Smooth muscle cell (in vitro differentiated cells): ENCODE measurements around the gene DIPK2A. TPM values are rescaled to one million over a fixed set of nuclear protein-coding genes. Genes with fewer than 3 reads are reported as not detected.

ENCODE experiments used
- DNase-seq: peaks from one replicate; lab custom pipeline; 2025; ENCODE audit not compliant: unreplicated experiment; lab: John Stamatoyannopoulos, UW
- H2AFZ ChIP-seq: fragments of 200-600 bp; sonication (generic); 2 replicates; pipeline ENCODE4 v1.6.0; 2016; ENCODE audit warnings: antibody characterized with exemption, low read depth, mild to moderate bottlenecking
- H3F3A ChIP-seq: fragments of 200-600 bp; sonication (generic); 2 replicates; pipeline ENCODE4 v1.6.0; 2017; ENCODE audit warnings: antibody characterized with exemption, low read depth
- H3K27ac ChIP-seq: fragments of 200-600 bp; sonication (generic); 2 replicates; pipeline ENCODE4 v1.5.1; 2016; ENCODE audit warnings: low read depth, mild to moderate bottlenecking
- H3K27me3 ChIP-seq: fragments of 200-600 bp; sonication (generic); 2 replicates; pipeline ENCODE4 v1.6.1; 2016; ENCODE audit warnings: low read depth, mild to moderate bottlenecking
- H3K36me3 ChIP-seq: fragments of 200-600 bp; sonication (generic); 2 replicates; pipeline ENCODE4 v1.5.1; 2016; ENCODE audit warnings: low read depth
- H3K4me1 ChIP-seq: fragments of 200-600 bp; sonication (generic); 2 replicates; pipeline ENCODE4 v1.5.1; 2016; ENCODE audit warnings: low read depth
- H3K4me2 ChIP-seq: fragments of 200-600 bp; sonication (generic); 2 replicates; pipeline ENCODE4 v1.6.0; 2016; ENCODE audit warnings: mild to moderate bottlenecking
- H3K4me3 ChIP-seq: fragments of 200-600 bp; sonication (generic); 2 replicates; pipeline ENCODE4 v1.5.1; 2016; ENCODE audit warnings: mild to moderate bottlenecking
- H3K79me2 ChIP-seq: fragments of 200-600 bp; sonication (generic); 2 replicates; pipeline ENCODE4 v1.6.0; 2016; ENCODE audit warnings: low read depth, mild to moderate bottlenecking
- H3K9ac ChIP-seq: fragments of 200-600 bp; sonication (generic); 2 replicates; pipeline ENCODE4 v1.6.0; 2016; ENCODE audit warnings: low read depth
- H3K9me3 ChIP-seq: fragments of 200-600 bp; sonication (generic); replicated peaks from 2 replicates; pipeline ENCODE4 v1.5.1; 2016; ENCODE audit warnings: low read depth
- H4K20me1 ChIP-seq: fragments of 200-600 bp; sonication (generic); 2 replicates; pipeline ENCODE4 v1.6.0; 2016; ENCODE audit warnings: low read depth
- WGBS: methylation state at CpG from one replicate; pipeline ENCODE4 v1.1.7; 2016; ENCODE audit warnings: low lambda C conversion rate; 5-methylcytosine and 5-hydroxymethylcytosine counted together
- polyA plus RNA-seq: library from polyadenylated mRNA; unstranded; fragments of >200 nt; fragmentation: Nextera tagmentation; extraction: Ambion mirVana; gene quantifications from 2 replicates; pipeline ENCODE4 v1.2.1, GENCODE V29; 2016
- total RNA-seq: library from RNA; depleted of rRNA; stranded (reverse); fragments of >200 nt; gene quantifications from 2 replicates; pipeline ENCODE4 v1.2.3, GENCODE V29; 2014
- TF ChIP-seq, protein P1 (sequence below): fragments of 200-600 bp; sonication (generic); IDR thresholded peaks from 2 replicates; pipeline ENCODE4 v1.5.1; 2017; ENCODE audit warnings: borderline replicate concordance, mild to moderate bottlenecking, antibody characterized with exemption; ENCODE audit not compliant: insufficient read depth, poor library complexity, severe bottlenecking

DIPK2A gene
- total and polyA plus RNA-seq, 2 experiments from 2014 or later, result 67.8 to 133 TPM

DNA sequence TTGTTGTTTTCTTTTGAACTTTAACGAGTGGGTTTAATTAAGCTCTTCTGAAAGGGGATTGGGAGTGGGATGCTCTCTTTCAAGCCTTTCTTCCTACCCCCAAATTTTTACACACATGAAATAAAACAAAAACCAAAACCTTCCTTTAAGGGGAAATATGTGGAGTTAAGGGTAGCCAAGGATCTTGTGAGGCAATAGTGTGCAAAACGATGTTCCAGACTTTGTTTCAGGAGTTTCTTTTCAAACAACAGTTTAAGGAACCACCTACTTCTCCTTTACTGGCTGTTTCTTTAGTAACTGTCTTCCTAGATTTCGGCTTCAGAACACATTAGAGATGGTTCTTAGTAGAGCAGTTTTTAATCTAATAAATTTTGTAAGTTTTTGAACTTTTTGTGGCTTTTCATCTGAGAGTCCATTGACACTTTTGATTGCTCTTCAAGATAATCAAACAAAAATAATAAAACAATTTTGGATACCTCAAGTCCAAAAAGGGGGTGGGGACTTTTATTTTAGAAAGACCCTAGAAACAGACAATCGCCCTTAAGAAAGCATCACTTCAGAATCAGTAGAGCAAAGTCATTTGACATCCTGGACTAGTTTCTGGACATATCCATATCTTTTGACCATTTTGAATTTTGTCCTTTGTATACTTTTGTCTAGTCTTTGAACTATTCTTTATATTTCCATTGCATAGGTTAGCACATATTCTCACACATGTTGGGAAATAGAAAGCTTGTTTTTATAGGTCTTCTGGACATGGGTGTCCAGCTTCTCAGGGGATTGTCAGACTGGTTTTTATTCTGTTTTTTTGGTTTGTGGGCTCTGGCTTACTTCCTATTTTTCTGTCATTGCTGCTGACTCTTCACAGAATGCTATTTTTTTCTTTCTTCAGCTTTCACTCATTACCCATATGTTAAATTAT, 6.0 kb downstream of the DIPK2A start:
- peaks cover 3% of the 10 kb centered on the region for H3F3A ChIP-seq
- DNase-seq, result no peak
- H3K27me3 ChIP-seq, result no peaks in the 10 kb centered on the region
- H4K20me1 ChIP-seq, result peaks cover 69% of the 10 kb centered on the region
- peak overlapping the region; percentile 8 for H2AFZ ChIP-seq
- 39% methylated on average over 4 of the region's 4 CpGs for WGBS
- peaks cover 3% of the 10 kb centered on the region for H3K36me3 ChIP-seq
- H3K9ac ChIP-seq, result peak overlapping the region; percentile 95
- peak overlapping the region; percentile 94 for H3K4me3 ChIP-seq
- peaks cover 45% of the 10 kb centered on the region for H3K4me1 ChIP-seq
- peak overlapping the region; percentile 75 for H3K27ac ChIP-seq
- H3K9me3 ChIP-seq, result no peaks in the 10 kb centered on the region
- peak overlapping the region; percentile 94 for H3K4me2 ChIP-seq
- TF ChIP-seq, protein P1, sequence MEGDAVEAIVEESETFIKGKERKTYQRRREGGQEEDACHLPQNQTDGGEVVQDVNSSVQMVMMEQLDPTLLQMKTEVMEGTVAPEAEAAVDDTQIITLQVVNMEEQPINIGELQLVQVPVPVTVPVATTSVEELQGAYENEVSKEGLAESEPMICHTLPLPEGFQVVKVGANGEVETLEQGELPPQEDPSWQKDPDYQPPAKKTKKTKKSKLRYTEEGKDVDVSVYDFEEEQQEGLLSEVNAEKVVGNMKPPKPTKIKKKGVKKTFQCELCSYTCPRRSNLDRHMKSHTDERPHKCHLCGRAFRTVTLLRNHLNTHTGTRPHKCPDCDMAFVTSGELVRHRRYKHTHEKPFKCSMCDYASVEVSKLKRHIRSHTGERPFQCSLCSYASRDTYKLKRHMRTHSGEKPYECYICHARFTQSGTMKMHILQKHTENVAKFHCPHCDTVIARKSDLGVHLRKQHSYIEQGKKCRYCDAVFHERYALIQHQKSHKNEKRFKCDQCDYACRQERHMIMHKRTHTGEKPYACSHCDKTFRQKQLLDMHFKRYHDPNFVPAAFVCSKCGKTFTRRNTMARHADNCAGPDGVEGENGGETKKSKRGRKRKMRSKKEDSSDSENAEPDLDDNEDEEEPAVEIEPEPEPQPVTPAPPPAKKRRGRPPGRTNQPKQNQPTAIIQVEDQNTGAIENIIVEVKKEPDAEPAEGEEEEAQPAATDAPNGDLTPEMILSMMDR, result no peak
- peaks cover 100% of the 10 kb centered on the region for H3K79me2 ChIP-seq

GRCh38 chr3:143978263-143978631, 6.6 kb downstream of the DIPK2A start:
- H3K9ac ChIP-seq, result no peak overlapping the region
- peaks cover 62% of the 10 kb centered on the region for H4K20me1 ChIP-seq
- WGBS, result 52% methylated on average over 1 of the region's 1 CpG

DNA sequence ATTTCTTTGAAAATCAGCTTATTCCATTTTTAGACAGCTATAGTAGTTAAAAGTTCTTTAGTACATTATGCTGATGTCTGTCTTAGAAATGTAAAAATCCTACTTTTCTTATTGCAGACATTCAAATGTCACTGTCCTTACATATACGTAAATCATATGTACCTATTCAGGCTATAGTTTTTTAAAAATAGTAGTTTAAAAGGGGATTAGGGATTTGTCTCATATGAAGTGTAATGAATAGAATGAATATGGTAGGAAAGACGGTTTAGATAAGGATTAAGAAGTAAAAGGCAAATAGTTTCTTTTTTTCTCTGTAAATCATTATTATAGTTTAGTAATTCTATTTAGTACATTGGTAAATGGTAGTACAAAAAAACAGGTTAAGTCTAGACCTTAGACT, 7.4 kb downstream of the DIPK2A start:
- peaks cover 3% of the 10 kb centered on the region for H3F3A ChIP-seq
- H2AFZ ChIP-seq, result no peak overlapping the region
- H3K4me2 ChIP-seq, result peak overlapping the region; percentile 37
- H3K9ac ChIP-seq, result peak overlapping the region; percentile 15
- WGBS, result 65% methylated on average over 2 of the region's 2 CpGs
- no peak for DNase-seq
- H3K79me2 ChIP-seq, result peaks cover 100% of the 10 kb centered on the region
- TF ChIP-seq, protein P1, result no peak
- peak overlapping the region; percentile 12 for H3K4me3 ChIP-seq
- no peaks in the 10 kb centered on the region for H3K27me3 ChIP-seq
- peak overlapping the region; percentile 40 for H3K27ac ChIP-seq
- H3K36me3 ChIP-seq, result peaks cover 10% of the 10 kb centered on the region
- peaks cover 43% of the 10 kb centered on the region for H3K4me1 ChIP-seq
- H4K20me1 ChIP-seq, result peaks cover 62% of the 10 kb centered on the region
- H3K9me3 ChIP-seq, result no peaks in the 10 kb centered on the region

More at GRCh38 chr3:143978263-143978631, 6.6 kb downstream of the DIPK2A start:
- Histone ChIP-seq H2AFZ (no peak overlapping the region), H3K4me3 (peak overlapping the region; percentile 94), H3K27me3 (no peaks in the 10 kb centered on the region), H3K27ac (peak overlapping the region; percentile 75), H3K4me2 (peak overlapping the region; percentile 94), H3F3A (peaks cover 3% of the 10 kb centered on the region), H3K36me3 (peaks cover 7% of the 10 kb centered on the region), H3K4me1 (peaks cover 45% of the 10 kb centered on the region), H3K9me3 (no peaks in the 10 kb centered on the region), H3K79me2 (peaks cover 100% of the 10 kb centered on the region)
- no peak for DNase-seq
- TF ChIP-seq, protein P1, result no peak
